CD4-positive, alpha-beta memory T cell (primary cell): ENCODE data around the gene CMBL. TPM values are rescaled to one million over a fixed set of nuclear protein-coding genes. Genes with fewer than 3 reads are reported as not detected.

ENCODE experiments used
- CTCF ChIA-PET: fragments of 350-600 bp; sonication (Branson Sonifier 250); formaldehyde crosslinking; loops from one replicate; lab custom pipeline; 2021; ENCODE audit warnings: inconsistent platforms; ENCODE audit not compliant: partially characterized antibody; lab: Charles Lee
- POLR2A ChIA-PET: fragments of 350-600 bp; sonication (Branson Sonifier 250); formaldehyde crosslinking; loops from one replicate; lab custom pipeline; 2021; ENCODE audit not compliant: partially characterized antibody; lab: Charles Lee
- DNase-seq, 5 donors: peaks; one replicate each; pipeline versions ENCODE4 v3.0.0 to v3.0.0-alpha.2; 2020 to 2022; ENCODE audit warnings: mixed read lengths in 1 of 5
- H3K27ac ChIP-seq: one replicate; pipeline ENCODE4 v1.7.0; 2013; ENCODE audit warnings: low read depth, low read length
- H3K27me3 ChIP-seq: 2 replicates; pipeline ENCODE4 v1.7.0; 2013; ENCODE audit warnings: mild to moderate bottlenecking, low read length, moderate library complexity; ENCODE audit not compliant: insufficient read depth
- H3K36me3 ChIP-seq: 2 replicates; pipeline ENCODE4 v1.7.0; 2013; ENCODE audit warnings: mild to moderate bottlenecking, low read length, moderate library complexity; ENCODE audit not compliant: insufficient read depth
- H3K4me1 ChIP-seq: 2 replicates; pipeline ENCODE4 v1.7.0; 2013; ENCODE audit warnings: mild to moderate bottlenecking, low read length, moderate library complexity; ENCODE audit not compliant: insufficient read depth
- H3K4me3 ChIP-seq, 2 donors: one replicate each; pipeline ENCODE4 v1.7.0; 2013; ENCODE audit warnings: low read length in 2 of 2, mild to moderate bottlenecking in 1 of 2
- H3K9me3 ChIP-seq, 2 donors: one replicate each; pipeline ENCODE4 v1.7.0; 2013; ENCODE audit warnings: low read length in 2 of 2, control low read depth in 1 of 2; ENCODE audit not compliant: control insufficient read depth in 1 of 2
- H3K27ac Mint-ChIP-seq, 7 donors: one replicate each; pipeline ENCODE4 v1.8.0; 2020 to 2021; ENCODE audit warnings: mixed read lengths in 7 of 7, mild to moderate bottlenecking in 6 of 7, inconsistent platforms in 3 of 7, moderate library complexity in 3 of 7
- H3K27me3 Mint-ChIP-seq, 2 donors: one replicate each; pipeline ENCODE4 v1.8.0; 2020 to 2021; ENCODE audit warnings: mixed read lengths in 2 of 2
- H3K36me3 Mint-ChIP-seq, 2 donors: one replicate each; pipeline ENCODE4 v1.8.0; 2020 to 2021; ENCODE audit warnings: mixed read lengths in 2 of 2, inconsistent platforms in 1 of 2, mild to moderate bottlenecking in 1 of 2
- H3K4me1 Mint-ChIP-seq, 4 donors: one replicate each; pipeline ENCODE4 v1.8.0; 2020 to 2021; ENCODE audit warnings: mixed read lengths in 4 of 4, mild to moderate bottlenecking in 1 of 4
- H3K4me3 Mint-ChIP-seq, 8 donors: one replicate each; pipeline ENCODE4 v1.8.0; 2020 to 2021; ENCODE audit warnings: mixed read lengths in 8 of 8, mild to moderate bottlenecking in 7 of 8, moderate library complexity in 6 of 8, inconsistent platforms in 3 of 8
- H3K9me3 Mint-ChIP-seq, 8 donors: one replicate each; pipeline ENCODE4 v1.8.0; 2020 to 2021; ENCODE audit warnings: mixed read lengths in 8 of 8, mild to moderate bottlenecking in 5 of 8, inconsistent platforms in 3 of 8, moderate library complexity in 1 of 8
- intact Hi-C: fragments of 100-400 bp; cut with micrococcal nuclease; formaldehyde crosslinking; loops from one replicate; pipeline ENCODE4 v1.15.1; 2023
- polyA plus RNA-seq, 2 donors: library from polyadenylated mRNA; unstranded; fragments of 300-500 nt; fragmentation: Illumina TruSeq; gene quantifications; one replicate each; pipeline ENCODE4 v1.2.3, GENCODE V29; 2021
- total RNA-seq, 2 experiments: library from RNA; stranded (reverse); gene quantifications; one replicate each; pipeline ENCODE4 v1.2.3, GENCODE V29; 2021

CMBL gene
- total RNA-seq (1 to 10 TPM; 1.5 to 1.9 TPM), polyA plus RNA-seq (under 1 TPM in 1 of 2 donors, not detected in 1; 0.33 TPM)

DNA sequence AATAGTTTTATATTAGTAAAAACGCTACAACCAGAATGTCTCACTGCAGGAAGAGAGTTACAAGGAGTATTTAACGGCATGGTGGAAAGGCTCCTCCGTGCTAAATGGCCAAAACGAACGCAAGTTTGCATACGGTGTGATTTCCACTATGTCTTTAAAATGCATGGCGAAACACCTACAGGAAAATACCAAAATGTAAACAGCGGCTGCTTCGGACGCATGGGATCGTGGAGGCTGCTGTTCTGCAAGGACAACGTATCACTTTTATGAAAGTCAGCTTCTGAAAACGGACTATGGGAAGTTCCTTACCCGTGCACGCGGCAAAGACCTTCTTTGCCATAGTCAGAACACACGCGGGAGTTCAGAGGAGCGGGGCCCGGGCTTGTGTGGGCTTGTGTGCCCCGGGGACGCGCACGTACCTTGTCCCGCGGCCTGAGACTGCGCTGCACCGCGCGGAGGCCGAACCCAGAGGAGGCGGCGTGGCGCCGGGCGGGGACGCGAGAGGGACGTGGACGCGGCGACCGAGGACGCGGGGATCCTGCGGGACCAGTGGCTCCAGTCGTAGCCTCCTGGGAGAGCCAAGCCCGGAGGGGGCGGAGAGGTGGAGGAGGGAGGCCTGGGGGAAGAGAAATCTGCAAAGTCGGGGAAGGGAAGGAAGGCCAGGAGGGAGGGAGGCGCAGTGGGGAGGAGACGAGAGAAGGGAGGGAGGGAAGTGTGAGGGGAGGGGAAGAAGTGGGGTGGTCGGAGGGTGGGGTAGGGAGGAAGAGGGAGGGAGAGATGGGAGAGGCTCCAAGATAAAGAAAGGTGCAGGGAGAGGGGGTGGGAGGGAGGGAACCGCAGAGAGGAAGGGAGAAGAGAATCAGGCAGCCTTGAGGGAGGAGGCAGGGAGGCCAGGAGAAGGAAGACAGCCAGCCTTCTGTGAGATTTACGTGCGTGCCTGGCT is at the start of gene CMBL:
CMBL (minus strand) TSS at position 697 of the 943 bp plus-strand sequence. CDS start 17,140 bp downstream, outside the sequence.
- intact Hi-C loops: no loop called here
- Mint-ChIP-seq H3K36me3 (no peaks in the 10 kb centered on the region), H3K27me3 (peaks cover 4 to 8% of the 10 kb centered on the region in 2 donors), H3K9me3 (peaks cover 0 to 2% (median 0%) of the 10 kb centered on the region in 8 donors), H3K4me1 (peaks cover 4 to 9% (median 6%) of the 10 kb centered on the region in 4 donors), H3K4me3 (peak within 1 kb of the TSS; percentile 79 to 87 (median 83)), H3K27ac (peak within 1 kb of the TSS in 1 of 7 donors; percentile 14)
- DNase-seq: peak in 1 of 5 donors; percentile 8
- Histone ChIP-seq H3K27ac (no peak within 1 kb of the TSS), H3K4me1 (peaks cover 4% of the 10 kb centered on the region), H3K4me3 (peak within 1 kb of the TSS in 1 of 2 donors; percentile 3), H3K9me3 (no peaks in the 10 kb centered on the region), H3K27me3 (no peaks in the 10 kb centered on the region), H3K36me3 (no peaks in the 10 kb centered on the region)
- ChIA-PET CTCF (no interaction called here), POLR2A (no interaction called here)

DNA sequence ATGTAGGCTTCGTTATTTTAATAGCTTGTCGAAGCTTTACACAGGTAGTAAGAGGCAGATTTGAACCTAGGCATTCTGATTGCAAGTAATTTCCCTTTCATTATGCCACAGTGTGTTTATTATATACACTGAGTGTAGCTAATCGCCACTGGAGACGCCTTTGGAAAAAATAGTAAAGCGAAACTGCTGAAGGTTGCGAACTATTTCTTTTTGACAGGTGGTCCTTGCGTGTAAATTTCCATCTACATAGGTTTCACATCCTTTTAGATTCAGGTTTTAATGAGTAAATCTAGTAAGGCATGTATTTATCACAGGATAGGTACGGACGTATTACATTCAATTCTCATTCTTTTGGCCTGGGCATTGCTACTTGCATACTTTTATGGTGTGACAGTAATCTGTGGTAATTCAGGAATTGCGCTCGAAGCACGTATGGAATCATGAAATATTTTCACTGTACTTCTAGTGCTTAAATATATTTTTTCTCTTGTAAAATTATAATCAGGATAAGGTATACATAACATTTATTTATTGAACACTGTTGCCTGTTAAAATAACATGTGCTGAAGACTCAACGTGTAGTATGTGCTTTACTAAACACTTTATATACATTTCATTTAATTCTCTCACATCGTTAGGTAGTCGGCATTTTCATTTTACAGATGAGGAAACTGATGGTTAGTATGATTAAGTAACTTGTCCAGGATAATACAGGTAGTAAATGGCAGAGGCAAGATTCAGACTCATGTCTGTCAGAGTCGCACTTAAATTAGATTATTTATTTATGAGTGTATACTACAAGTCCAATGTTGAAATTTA is 47.6 kb upstream of the CMBL start:
- Mint-ChIP-seq H3K36me3 (peaks cover 0 to 17% of the 10 kb centered on the region in 2 donors), H3K27ac (peak overlapping the region; percentile 95 to 100 (median 99)), H3K27me3 (no peaks in the 10 kb centered on the region), H3K4me3 (peak overlapping the region; percentile 93 to 100 (median 99)), H3K9me3 (no peaks in the 10 kb centered on the region), H3K4me1 (peaks cover 34 to 69% (median 46%) of the 10 kb centered on the region in 4 donors)
- POLR2A ChIA-PET: interaction anchor here (1.0 to 4.0 kb wide), 4 partner anchors 12 to 105 kb away, joined by 4 to 45 read pairs (median 10); partner anchors contain the start of genes ATPSCKMT and CCT5
- DNase-seq: peak in 4 of 5 donors; percentile 34 to 43 (median 37)
- Histone ChIP-seq H3K4me3 (peak overlapping the region; percentile 67 to 85), H3K27me3 (no peaks in the 10 kb centered on the region), H3K9me3 (no peaks in the 10 kb centered on the region), H3K27ac (peak overlapping the region; percentile 83), H3K4me1 (peaks cover 59% of the 10 kb centered on the region), H3K36me3 (no peaks in the 10 kb centered on the region)
- intact Hi-C loops: loop anchor here (2.0 to 5.0 kb wide), 2 partner anchors 210 to 272 kb away; partner anchors contain the start of gene ANKRD33B
- CTCF ChIA-PET: no interaction called here

DNA sequence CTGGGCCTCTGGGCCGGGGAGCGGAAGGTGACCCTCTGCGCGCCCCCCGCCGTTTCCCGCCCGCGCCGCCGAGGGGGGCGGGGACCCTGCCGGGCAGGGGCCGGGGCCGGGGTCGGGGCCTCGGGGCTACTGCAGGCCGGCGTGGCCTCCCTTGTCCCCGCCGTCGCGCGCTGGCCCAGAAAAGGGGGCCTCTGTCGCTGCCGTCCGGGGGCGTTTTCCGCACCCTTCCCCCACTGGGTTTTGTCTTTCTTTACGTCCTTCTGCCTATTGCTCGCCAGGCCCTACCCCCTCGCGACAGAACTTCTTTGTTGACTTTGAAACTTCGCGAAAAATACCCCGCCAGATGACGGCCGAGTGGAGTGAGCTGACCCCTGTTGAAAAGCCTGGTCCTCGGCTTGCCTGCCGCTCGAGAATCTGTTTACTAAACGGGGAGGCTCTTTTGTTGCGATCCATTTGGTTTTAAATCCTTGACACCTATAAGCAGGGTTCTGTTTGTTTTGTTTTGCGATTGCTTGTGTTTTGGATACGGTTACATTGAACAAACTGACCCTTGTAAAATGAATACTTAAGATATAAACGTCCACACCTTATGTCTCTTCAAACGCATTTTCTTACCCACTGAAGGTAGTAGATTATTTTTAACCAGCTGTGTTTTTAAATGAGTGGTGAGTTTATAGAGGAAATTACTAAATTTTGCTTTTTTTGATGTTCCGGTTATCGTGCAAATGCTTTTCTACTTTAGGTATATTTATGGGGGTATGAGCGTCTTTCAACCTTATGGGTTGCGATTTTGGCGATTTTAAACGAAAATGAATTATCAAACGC is 46.6 kb upstream of the CMBL start:
- no peaks in the 10 kb centered on the region for H3K27me3 ChIP-seq
- intact Hi-C loops: loop anchor here (2.0 kb wide), 1 partner anchor 211 kb away; the partner anchor contains the start of gene ANKRD33B
- H3K4me1 Mint-ChIP-seq: peaks cover 31 to 60% (median 40%) of the 10 kb centered on the region in 4 donors

DNA sequence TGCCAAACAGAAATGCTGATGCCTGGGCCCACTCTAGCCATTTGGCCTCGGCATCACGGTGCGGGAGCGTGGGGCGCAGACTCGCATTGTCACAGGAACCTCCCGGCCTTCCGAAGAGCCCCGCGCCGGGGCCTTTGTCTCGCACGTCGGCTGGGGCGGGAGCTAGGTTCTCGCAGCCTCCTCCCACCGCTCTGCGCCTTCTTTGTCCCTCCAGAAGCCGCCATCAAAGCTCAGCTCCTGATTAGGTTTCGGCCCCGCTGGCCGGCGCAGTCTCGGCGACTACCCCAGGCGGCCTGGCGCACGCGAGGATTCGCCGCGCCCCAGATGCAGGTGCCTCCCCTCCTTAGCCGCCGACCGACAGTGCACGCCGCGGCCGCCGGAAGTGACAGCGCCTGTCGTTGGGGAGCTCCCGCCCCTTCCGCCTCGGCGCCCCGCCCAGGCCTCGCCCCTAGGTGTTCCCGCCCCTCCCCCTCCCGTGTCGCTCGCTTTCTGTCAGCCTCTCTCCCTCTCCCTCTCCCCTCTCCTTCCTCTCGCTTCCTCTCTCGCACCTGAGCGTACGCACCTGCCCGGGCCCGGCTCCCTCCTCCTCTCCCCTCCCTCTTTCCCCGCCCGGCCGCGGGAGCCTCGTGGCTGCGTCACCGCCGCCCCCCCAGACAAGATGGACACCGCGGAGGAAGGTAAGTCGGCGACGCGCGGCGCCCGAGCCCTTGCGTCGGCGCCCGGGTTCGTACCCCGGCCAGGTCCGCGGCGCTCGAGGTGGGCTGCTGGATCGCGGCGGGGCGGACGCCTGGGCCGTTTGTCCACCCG is 45.7 kb upstream of the CMBL start, which contains the start of gene MARCHF6:
MARCHF6 (plus strand) TSS at position 455 of the 807 bp plus-strand sequence; CDS start at position 659, 204 bp downstream.
- no peaks in the 10 kb centered on the region for H3K27me3 Mint-ChIP-seq
- ChIA-PET CTCF (interaction anchor here (0.8 to 1.1 kb wide), 2 partner anchors 11 to 70 kb away, joined by 3 to 6 read pairs; no protein-coding TSS in a partner anchor), POLR2A (interaction anchor here (0.9 to 4.0 kb wide), 19 partner anchors 8 to 406 kb away, joined by 3 to 45 read pairs (median 4); partner anchors contain the start of genes ATPSCKMT, CCT5 and ROPN1L)
- Histone ChIP-seq H3K9me3 (no peaks in the 10 kb centered on the region), H3K4me3 (peak within 1 kb of the TSS; percentile 85), H3K4me1 (peaks cover 49% of the 10 kb centered on the region), H3K36me3 (no peaks in the 10 kb centered on the region), H3K27ac (peak within 1 kb of the TSS; percentile 83), H3K27me3 (no peaks in the 10 kb centered on the region)
- H3K9me3 Mint-ChIP-seq: no peaks in the 10 kb centered on the region
- peaks cover 0 to 17% of the 10 kb centered on the region in 2 donors for H3K36me3 Mint-ChIP-seq
- DNase-seq: peak; percentile 94 to 97 (median 94)
- H3K4me3 Mint-ChIP-seq: peak within 1 kb of the TSS; percentile 93 to 100 (median 99)
- intact Hi-C loops: loop anchor here (1.0 to 2.0 kb wide), 4 partner anchors 88 to 408 kb away; partner anchors contain the start of genes ANKRD33B, ATPSCKMT, DAP and ROPN1L
- peak within 1 kb of the TSS; percentile 95 to 100 (median 99) for H3K27ac Mint-ChIP-seq
- H3K4me1 Mint-ChIP-seq: peaks cover 27 to 54% (median 35%) of the 10 kb centered on the region in 4 donors

More for the DNA sequence above, 46.6 kb upstream of the CMBL start:
- CTCF ChIA-PET: no interaction called here
- H3K4me3 ChIP-seq: peak overlapping the region; percentile 67 to 85
- no peaks in the 10 kb centered on the region for H3K9me3 ChIP-seq
- Mint-ChIP-seq H3K27me3 (no peaks in the 10 kb centered on the region), H3K36me3 (peaks cover 0 to 17% of the 10 kb centered on the region in 2 donors), H3K9me3 (no peaks in the 10 kb centered on the region), H3K27ac (peak overlapping the region; percentile 95 to 100 (median 99)), H3K4me3 (peak overlapping the region; percentile 93 to 100 (median 99))
- H3K4me1 ChIP-seq: peaks cover 55% of the 10 kb centered on the region
- POLR2A ChIA-PET: interaction anchor here (1.0 to 4.0 kb wide), 19 partner anchors 8 to 405 kb away, joined by 3 to 45 read pairs (median 4); partner anchors contain the start of genes ATPSCKMT, CCT5 and ROPN1L
- DNase-seq: peak; percentile 35 to 66 (median 46)
- no peaks in the 10 kb centered on the region for H3K36me3 ChIP-seq
- peak overlapping the region; percentile 83 for H3K27ac ChIP-seq

DNA sequence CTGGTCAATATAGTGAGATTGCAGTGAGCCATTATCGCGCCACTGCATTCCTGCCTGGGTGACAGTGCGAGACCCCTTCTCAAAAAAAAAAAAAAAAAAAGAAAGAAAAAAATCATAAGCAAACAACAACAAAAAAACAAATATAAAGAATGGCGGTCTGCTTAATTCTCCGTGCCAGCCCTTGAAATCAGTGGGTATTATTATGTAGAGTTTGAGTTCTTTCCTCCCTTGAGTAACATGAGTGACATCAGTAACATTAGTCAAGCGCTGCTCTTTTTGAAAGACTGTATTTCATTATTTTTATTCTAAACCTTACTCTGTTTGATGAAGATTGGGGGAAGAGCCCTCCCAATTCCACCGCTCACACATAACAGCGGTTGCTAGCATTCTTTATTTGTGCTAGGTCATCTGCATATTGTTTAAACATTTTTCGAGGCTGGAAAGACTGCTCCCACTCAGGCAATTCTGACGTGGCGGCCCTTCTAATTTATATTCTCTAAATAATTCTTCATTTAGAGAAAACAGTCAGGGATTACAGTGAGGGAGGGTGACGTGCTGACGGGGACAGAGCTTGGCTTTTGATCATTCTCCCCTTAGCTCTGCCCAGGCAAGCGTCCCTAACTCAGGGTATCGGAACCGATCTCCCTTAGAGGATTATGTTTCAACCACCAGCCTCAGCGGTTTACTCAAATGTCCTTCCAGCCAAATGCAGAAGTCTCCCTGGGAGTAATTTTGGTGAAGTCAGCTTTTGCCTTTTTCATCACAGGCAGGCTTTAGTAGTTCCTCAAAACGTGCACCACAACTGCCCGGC is 44.9 kb upstream of the CMBL start:
- Mint-ChIP-seq H3K27me3 (no peaks in the 10 kb centered on the region), H3K27ac (peak overlapping the region; percentile 95 to 98 (median 98)), H3K36me3 (peaks cover 0 to 13% of the 10 kb centered on the region in 2 donors), H3K4me1 (peaks cover 22 to 47% (median 29%) of the 10 kb centered on the region in 4 donors), H3K9me3 (no peaks in the 10 kb centered on the region), H3K4me3 (peak overlapping the region; percentile 90 to 95 (median 92))
- H3K4me1 ChIP-seq: peaks cover 40% of the 10 kb centered on the region
- no peaks in the 10 kb centered on the region for H3K36me3 ChIP-seq
- no peak for DNase-seq
- intact Hi-C loops: loop anchor here (1.0 kb wide), 3 partner anchors 89 to 409 kb away; partner anchors contain the start of genes ATPSCKMT, DAP and ROPN1L
- peak overlapping the region; percentile 85 for H3K4me3 ChIP-seq
- ChIA-PET POLR2A (interaction anchor here (0.6 to 4.0 kb wide), 20 partner anchors 8 to 406 kb away, joined by 3 to 45 read pairs (median 4); partner anchors contain the start of genes ATPSCKMT, CCT5 and ROPN1L), CTCF (interaction anchor here (0.8 to 1.1 kb wide), 2 partner anchors 12 to 69 kb away, joined by 3 to 6 read pairs; no protein-coding TSS in a partner anchor)
- peak overlapping the region; percentile 83 for H3K27ac ChIP-seq
- H3K27me3 ChIP-seq: no peaks in the 10 kb centered on the region
- no peaks in the 10 kb centered on the region for H3K9me3 ChIP-seq
